Adipose tissue (tissue), 3 donors: ENCODE data around the gene SCARB1. TPM values are rescaled to one million over a fixed set of nuclear protein-coding genes. Genes with fewer than 3 reads are reported as not detected.

ENCODE experiments used
- H3K27ac ChIP-seq: one replicate; pipeline ENCODE4 v1.5.1; 2013; ENCODE audit warnings: low read depth, low read length
- WGBS, 3 donors: extraction: QIAGEN DNeasy Blood & Tissue Kit; methylation state at CpG; one replicate each; pipeline ENCODE4 v1.1.7; 2013; 5-methylcytosine and 5-hydroxymethylcytosine counted together
- polyA plus RNA-seq, 3 donors: library from polyadenylated mRNA; stranded (reverse); fragments of 200-250 nt; gene quantifications; one replicate each; pipeline ENCODE4 v1.2.3, GENCODE V29; 2013
- donor health status: healthy with polysubstance abuse.
- donor health status: Bipolar disorder and iron deficiency.
- donor health status: healthy.

Gene SCARB1
- polyA plus RNA-seq, 3 donors = 10.1 to 54.9 (median 22.7) TPM

DNA sequence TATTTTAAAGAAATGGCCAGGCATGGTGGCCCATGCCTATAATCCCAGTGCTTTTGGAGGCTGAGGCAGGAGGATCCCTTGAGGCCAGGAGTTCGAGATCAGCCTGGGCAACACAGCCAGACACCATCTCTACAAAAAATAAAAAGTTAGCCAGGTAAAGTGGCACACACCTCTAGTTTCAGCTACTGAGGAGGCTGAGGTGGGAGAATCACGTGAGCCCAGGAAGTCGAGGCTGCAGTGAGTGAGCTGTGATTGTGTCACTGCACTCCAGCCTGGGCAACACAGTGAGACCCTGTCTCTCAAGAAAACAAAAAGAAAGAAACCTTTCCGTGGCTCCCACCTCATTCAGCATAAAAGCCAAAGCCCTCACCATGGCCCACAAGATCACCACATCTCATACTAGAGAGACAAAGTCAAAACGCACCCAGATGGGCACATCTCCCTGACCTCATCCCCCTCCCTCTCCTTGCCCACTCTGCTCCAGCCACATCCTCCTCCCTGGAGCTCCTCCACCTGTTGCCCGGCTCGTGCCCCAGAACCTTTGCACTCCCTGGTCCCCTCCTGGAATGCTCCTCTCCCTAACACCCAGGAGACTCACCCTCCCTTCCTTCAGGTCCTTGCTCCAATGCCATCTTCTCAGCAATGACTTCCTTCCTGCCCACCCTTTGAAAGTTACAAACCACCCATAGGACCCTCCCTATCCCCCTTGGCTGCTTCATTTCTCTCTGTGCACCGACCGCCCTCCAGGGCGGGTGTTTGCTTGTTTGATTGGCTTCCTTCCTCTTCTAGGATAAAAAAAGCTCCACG, 4.8 kb upstream of the SCARB1 start:
- 51 to 88% (median 60%) methylated on average over 11 of the region's 11 CpGs for WGBS, 3 donors
- H3K27ac ChIP-seq = no peak overlapping the region

DNA sequence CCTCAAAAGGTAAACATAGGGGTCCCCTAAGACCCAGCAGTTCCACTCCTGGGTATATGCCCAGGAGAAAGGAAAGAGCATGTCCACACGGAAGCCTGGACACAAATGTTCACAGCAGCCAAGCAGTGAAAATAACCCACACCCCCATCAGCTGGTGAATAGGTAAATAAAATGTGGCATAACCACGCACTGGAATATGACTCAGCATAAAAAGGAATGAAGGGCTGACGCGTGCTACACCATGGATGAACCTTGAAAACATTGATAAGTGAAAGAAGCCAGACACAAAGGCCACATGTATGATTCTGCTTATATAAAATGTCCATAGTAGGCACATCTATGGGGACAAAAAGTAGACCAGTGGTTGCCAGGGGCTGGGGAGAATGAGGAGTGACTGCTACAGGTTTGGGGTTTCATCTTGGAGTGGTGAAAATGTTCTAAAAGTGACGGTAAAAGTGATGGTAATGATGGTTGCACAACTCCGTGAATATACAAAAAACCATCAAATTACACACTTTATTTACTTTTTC, 3.8 kb upstream of the SCARB1 start:
- 46 to 59% (median 51%) methylated on average over 6 of the region's 6 CpGs for WGBS, 3 donors
- no peak overlapping the region for H3K27ac ChIP-seq

DNA sequence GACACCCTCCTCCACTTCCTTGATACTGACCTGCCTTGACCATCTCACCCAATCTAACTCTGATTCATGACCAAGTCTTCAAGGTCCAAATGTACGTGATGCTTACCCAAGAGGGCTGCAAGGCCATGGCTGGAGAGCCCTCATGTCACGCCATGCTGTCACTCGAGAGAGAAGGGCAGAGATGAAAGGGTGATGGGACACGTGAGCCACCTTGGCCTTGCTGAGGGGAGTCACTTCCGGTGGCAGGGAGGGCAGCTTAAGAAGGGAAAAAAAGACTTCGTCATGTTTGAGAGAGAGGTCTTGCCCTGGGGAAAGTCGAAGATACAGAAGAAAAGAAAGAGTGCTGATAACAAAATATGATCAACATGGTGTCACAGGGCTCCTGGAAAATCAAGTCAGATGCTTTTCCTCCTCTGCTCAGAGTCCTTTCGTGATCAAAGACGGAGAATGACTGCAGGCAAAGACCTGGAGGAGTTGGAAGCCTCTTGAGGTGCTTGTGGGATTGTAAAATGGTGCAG, 3.3 kb upstream of the SCARB1 start:
- 86 to 88% (median 87%) methylated on average over 9 of the region's 9 CpGs for WGBS, 3 donors
- no peak overlapping the region for H3K27ac ChIP-seq

DNA sequence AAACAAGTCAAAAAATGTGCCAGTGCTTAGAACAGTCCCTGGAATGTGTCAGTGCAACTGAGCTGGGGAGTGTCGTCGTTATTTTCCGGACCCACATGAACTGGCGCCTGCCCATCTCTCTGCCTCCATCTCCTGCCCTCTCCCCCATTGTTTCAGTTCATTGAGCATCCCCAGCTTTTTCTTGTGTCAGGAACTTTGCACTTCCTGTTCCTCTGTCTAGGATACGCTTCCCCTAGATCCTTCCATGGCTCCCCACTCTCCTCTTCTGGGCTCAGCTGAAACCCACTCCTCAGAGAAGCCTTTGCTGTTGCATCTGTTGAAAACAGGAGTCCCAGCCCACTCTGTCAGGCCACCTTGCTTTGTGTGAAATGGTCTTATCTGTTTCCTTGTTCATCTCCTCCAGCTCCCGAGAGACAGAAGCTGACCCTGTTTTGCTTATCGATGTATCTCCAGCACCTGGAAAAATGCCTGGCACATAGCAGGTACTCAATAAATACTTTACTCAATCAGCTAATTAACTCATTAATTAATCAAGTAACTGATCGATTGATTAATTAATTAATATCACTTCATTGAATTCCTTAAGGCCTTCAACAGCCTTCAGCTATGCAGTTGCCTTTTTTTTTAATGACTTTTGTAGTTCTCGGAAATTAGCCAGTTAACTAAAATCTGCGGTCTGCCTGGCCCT, 2.7 kb upstream of the SCARB1 start:
- 85 to 88% (median 86%) methylated on average over 10 of the region's 10 CpGs for WGBS, 3 donors

DNA sequence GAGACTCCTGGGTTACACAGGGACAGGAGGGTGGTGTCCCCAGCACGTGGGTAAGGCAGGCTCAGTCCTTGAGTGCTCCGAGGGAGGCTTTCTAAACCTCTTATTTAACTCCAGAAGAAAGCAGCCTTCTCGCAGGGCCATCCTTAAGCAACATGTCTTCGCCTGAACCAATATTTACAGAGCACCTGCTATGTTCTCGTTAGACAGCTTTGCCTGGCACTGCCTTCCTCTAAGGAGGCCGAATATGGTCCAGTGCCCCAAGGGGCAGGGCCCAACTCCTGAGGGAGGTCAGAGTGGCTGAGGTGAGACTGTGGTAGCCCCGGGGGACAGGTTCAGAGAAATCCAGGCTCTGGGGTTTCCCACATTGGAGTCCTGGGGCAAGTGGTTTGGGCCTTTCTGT, 2.1 kb upstream of the SCARB1 start:
- no peak overlapping the region for H3K27ac ChIP-seq
- 73 to 93% (median 75%) methylated on average over 7 of the region's 7 CpGs for WGBS, 3 donors

More for the DNA sequence above, 2.7 kb upstream of the SCARB1 start:
- no peak overlapping the region for H3K27ac ChIP-seq

DNA sequence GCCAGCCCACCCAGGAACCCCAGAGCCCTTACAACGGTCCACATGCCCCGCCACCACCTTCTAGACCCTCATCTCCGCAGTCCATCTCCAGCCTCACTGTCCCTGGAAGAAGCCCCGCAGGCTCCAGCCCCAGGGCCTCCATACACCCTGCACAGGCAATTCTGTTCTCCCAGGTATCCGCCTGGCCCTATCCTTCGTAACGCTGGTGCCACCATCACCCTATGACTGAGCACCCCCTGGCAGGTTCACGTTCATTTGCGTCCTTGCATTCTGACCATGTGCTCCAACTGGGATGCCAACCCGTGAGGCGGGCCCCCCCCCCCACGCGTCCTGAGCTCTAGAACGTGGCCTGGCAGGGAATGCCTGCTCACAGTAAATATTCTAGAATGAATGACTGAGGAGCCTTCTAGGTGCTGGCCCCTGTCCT, 675 bp upstream of the SCARB1 start:
- WGBS, 3 donors = 86 to 93% (median 92%) methylated on average over 14 of the region's 14 CpGs
- H3K27ac ChIP-seq = no peak overlapping the region

DNA sequence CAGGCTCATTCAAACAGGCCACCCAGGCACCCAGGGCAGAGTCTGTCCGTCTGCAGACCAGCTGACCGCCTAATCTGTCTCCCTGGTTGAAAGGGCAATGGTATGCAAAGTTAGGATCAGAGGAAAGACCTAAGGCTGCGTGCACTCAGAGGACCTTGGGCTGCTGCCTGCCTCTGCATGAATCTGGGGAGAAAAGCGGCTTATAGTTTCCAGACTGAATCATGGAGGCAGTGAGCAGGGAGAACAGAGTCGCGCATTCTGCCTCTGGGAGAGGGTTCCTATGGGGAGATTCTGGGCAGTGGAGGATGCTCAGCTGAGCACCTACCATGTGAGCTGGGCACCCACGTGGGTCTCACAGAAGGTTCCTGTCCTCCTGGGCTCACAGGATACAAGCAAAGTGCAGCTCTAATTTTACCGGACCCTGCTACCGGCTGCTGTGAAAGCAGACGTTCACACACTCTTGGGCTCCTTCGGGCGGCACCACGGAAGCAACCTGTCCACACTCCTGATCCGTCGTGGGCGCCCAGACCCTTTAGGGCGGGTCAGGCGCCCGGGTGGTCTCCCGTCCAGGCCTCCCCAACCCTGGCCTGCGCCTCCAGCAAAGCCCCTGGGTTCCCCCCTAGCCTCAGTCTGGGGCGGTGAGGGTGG, 772 bp downstream of the SCARB1 start:
- WGBS, 3 donors = 15 to 17% (median 16%) methylated on average over 21 to 22 of the region's 22 CpGs
- no peak overlapping the region for H3K27ac ChIP-seq

DNA sequence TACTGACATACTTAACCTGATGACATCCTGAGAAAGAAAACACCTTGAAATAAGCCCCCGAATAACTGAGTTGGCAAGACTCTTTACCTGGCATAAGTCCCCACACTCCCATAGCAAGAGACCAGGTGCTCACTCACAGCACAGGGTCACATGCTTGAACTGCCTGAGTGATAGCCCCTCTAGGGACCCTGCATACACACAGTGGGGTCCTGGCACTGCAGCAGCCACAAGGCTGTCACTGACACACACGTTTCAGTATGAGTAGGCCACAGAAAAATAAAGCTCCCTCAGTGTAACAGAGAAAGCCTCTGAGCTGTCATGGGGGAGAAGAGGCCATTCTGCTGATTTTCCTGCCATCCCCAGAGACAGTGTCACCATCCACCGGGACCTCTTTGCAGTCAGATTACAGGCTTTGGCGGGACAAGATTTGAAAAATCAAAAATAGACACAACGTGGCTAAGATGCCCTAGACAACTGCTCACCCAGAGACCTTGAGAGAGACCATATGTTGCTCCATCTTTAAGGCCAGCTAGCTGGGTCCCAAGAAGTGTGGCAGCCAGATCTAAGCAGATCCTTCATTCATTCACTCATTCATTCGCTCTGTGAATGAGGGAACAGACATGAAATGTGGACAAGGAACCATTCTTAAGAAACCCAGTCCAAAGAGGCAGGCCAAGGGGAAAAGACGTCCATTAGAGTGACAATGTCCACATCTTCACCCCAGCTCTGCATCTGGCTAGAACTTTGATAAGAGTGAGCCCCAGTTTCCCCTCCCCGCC, 1.6 kb downstream of the SCARB1 start:
- 72 to 80% (median 73%) methylated on average over 8 of the region's 8 CpGs for WGBS, 3 donors
- no peak overlapping the region for H3K27ac ChIP-seq

DNA sequence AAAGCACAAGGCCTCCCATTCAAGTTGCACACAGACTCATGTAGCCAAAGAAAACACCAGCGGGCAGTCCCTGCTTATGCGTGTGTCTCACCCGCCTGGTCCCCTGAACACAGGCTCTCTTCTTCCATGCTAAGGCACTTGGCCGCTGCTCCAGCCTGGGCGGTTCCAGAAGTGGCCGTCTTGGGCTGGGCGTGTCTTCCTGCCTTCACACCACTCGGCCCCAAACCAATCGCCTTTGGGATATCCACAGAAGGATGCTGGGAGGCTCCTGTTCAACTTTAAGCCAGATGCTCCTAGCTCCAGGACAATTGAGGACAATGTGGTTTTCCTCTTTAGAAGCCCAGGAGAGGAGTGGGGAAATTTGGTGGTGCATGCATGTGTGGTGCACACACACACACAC, 2.2 kb downstream of the SCARB1 start:
- WGBS, 3 donors = 40 to 64% (median 43%) methylated on average over 9 of the region's 9 CpGs
- no peak overlapping the region for H3K27ac ChIP-seq

DNA sequence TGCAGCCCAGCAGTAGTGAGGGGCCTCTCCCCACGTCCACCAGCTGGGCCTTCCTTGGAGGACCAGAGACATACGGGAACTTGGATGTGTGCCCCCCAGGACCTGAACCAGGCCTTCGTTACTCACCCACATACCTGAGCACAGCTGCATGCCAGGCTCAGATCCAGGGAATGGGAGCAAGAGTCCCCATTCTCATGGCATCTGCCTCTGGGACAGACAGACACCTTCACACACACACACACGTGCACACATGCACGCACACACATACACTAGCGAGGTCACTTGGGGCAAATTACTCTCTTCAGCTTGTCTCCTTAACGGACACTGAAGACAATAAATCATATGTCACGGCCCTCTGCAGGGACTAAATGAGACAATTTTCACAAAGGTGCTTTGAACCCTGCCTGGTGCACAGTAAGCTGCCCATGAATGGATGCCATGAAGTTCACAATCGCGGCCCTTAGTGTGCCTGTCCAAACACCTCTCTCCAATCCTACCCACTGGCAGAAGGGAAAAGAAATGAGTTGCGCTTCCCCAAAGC, 5.7 kb downstream of the SCARB1 start:
- WGBS, 3 donors = 84 to 92% (median 86%) methylated on average over 11 of the region's 11 CpGs
- H3K27ac ChIP-seq = no peak overlapping the region

DNA sequence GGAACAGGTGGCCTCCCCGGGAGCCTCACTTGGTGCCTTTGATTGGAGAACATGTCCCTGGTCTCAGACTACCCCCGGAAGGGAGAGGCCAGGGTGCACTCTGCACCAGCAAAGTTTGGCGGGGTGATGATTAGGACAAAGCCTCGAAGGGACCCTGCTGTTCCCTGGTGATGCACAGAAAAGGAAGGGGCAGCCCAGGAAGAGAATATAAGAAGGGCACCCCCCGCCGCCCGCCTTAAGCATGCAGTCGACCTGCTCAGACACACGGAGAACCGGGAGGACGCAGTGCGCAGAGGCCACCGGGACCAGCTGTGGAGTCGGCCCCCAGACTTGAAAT, 6.9 kb downstream of the SCARB1 start:
- 84 to 89% (median 85%) methylated on average over 14 of the region's 14 CpGs for WGBS, 3 donors
- H3K27ac ChIP-seq = no peak overlapping the region

DNA sequence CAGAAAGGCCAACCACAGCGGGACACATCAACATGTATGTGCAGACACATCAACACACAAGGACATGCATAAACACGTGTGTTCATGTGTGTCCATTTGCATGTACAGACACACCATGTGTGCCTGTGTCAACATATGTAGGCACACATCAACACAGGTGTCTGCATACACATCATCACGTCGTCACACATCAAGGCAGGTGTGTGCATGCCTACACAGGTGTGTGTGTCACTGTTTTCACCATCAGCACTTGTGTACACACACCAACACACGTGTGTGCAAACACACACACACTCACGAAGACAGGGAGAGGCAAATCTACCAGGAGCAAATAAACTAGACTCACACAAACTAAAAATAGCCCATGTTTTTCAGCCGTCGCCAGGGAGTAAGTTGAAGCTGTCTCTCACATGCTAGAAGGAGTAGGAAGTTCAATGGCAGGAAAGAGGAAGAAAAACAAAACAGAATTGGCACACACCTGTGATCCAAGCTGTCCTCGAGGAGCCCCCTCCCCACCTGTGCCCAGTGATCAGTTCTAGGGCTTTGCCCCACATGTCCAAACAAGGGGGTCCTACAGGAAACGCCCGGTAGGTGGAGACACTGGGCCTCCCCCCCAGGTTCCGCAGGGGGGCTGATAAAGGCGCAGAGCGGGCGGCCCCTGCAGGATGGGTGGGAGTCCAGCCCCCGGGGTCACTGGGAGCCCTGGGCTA, 7.4 kb downstream of the SCARB1 start:
- 47 to 49% (median 48%) methylated on average over 16 of the region's 16 CpGs for WGBS, 3 donors
- no peak overlapping the region for H3K27ac ChIP-seq

DNA sequence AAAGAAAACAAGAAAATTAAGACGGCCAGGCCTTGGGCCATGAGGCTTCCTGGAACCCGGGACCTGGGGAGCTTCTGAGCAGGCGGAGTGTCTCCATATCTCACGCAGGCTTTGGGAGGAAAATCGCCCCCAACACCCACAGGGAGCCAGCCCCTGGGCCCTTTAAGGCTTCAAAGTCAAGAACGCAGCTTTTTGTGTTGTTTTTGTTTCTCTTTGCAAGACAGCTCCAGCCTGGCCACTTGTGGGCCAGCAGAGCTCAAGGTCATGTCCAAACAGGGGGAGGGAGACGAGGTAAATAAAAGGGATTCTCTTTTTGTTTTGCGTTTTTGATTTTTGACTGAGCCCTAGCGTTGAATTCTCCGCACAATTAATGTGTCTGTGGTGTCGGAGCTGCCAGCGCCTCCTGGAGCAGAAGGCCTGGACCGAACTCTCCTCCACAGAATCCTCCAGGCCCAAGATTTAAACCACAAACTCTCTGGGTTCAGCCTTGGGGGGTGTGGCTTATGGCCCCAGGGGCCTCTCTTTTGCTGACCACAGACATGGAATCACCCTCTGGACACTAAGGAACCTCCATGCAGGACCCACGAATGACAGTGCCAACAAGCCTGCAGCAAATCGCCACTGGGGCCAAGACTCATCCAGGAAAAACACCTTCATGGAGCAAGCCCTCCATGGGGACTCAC, 8.2 kb downstream of the SCARB1 start:
- 65 to 78% (median 71%) methylated on average over 15 of the region's 15 CpGs for WGBS, 3 donors
- H3K27ac ChIP-seq = no peak overlapping the region

DNA sequence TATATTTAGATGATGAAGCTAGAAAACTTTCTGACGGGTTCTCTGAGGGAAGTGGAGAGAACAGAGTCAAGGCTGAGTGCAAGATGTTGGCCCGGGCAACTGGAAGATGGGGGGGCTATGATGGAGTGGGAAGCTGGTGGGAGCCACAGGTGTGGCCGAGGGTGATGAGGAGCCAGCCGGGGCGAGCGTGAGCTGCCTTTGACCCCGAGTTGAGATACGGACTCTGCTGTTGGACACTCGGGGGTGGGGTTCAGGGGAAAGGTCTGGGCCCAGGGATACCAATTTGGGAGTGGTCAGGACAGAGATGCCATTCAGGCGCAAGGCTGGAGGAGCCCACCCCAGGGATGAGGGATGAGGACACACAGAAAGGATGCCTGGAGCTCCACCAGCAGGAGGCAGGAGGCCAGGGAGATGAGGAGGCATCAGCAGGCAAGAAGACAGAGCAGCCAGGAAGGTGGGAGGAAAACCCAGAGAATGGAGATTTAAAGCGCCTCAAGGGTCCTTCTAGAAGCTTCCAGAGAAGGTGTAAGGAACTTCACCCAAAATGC, 9.0 kb downstream of the SCARB1 start:
- WGBS, 3 donors = 79 to 95% (median 84%) methylated on average over 11 of the region's 11 CpGs
- H3K27ac ChIP-seq = no peak overlapping the region

DNA sequence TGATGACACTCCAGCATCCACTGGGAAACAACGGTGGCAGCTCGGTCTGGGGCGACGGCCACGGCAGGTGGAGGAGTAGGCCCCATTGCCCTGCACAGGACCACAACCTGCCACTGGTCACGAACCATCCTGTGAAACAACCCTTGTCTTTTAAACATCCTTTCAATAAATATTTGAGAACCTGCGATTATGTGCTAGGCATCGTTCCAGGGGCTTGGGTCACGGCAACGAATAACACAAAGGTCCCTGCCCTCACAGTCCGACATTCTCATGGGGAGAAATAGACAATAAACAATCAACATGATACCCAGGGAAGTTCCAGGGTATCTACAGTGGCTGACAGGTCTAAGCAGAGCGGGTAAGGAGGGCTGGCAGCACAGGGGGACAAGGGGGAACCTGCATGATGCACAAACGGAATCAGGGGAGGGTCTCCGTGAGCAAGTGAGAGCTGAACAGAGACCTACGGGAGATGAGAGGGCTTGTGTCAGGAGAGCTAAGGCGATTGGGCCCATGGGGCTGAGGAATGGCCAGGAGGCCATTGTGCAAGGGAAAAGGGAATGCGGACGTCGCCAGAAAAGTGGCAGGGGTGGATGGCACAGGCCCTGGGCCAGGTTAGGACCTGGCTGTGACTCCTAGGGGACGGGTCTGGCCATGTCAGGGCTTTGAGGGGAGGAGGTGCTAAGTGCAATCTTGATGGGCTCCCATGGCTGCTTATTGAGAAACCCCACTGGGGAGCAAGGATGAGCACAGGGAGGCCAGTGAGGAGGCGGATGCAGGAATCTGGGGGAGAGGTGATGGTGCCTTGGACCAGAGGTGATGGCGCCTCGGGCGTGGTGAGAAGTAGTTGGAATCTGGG, 9.7 kb downstream of the SCARB1 start:
- no peak overlapping the region for H3K27ac ChIP-seq
- 82 to 84% (median 82%) methylated on average over 23 to 24 of the region's 24 CpGs for WGBS, 3 donors

DNA sequence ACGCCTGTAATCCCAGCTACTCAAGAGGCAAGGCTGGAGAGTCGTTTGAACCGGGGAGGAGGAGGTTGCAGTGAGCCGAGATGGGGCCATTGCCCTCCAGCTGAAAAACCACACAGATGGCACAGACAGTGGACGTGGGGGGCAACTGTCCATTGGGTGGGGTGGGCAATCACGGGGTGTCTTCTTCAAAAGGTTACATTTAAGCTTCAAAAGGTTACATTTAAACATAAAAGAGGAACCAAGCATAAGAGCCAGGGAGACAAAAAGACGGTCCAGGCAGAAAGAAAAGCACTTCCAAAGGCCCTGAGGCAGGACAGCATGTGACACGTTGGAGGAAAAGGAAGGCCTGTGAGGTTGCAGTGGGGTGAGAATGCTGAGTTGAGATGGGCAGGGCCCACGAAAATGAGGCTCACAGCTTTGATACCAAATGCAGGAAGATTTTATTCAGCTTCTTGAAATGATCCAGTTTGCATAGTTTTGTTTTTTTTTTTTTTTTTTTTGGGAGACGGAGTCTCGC, 10.7 kb downstream of the SCARB1 start:
- 59 to 85% (median 61%) methylated on average over 9 to 11 of the region's 11 CpGs for WGBS, 3 donors
- H3K27ac ChIP-seq = no peak overlapping the region
